H9 (cell line): ENCODE measurements around the gene GAS6. TPM values are rescaled to one million over a fixed set of nuclear protein-coding genes. Genes with fewer than 3 reads are reported as not detected.

Experiments
- DNase-seq: peaks from one replicate; pipeline ENCODE4 v3.0.0-alpha.2; 2017
- H2AFZ ChIP-seq: one replicate; pipeline ENCODE4 v1.6.1; 2013; ENCODE audit warnings: mild to moderate bottlenecking, low read length, control low read depth, moderate library complexity
- H2AK5ac ChIP-seq: 2 replicates; pipeline ENCODE4 v1.6.1; 2013; ENCODE audit warnings: low read length, control low read depth, mixed read lengths; ENCODE audit not compliant: insufficient read length
- H2BK120ac ChIP-seq: one replicate; pipeline ENCODE4 v1.6.1; 2013; ENCODE audit warnings: low read depth, mild to moderate bottlenecking, low read length, control low read depth, inconsistent platforms; ENCODE audit not compliant: poor library complexity, severe bottlenecking
- H2BK12ac ChIP-seq: 2 replicates; pipeline ENCODE4 v1.6.1; 2013; ENCODE audit warnings: low read length, control low read depth, mixed read lengths, low read depth; ENCODE audit not compliant: insufficient read length
- H2BK15ac ChIP-seq: 2 replicates; pipeline ENCODE4 v1.6.1; 2013; ENCODE audit warnings: low read depth, low read length, control low read depth
- H2BK20ac ChIP-seq: one replicate; pipeline ENCODE4 v1.6.1; 2013; ENCODE audit warnings: low read depth, mild to moderate bottlenecking, low read length, control low read depth, inconsistent platforms; ENCODE audit not compliant: poor library complexity, severe bottlenecking
- H2BK5ac ChIP-seq: 2 replicates; pipeline ENCODE4 v1.6.1; 2013; ENCODE audit warnings: low read length, control low read depth, mixed read lengths; ENCODE audit not compliant: insufficient read length
- H3K14ac ChIP-seq: 2 replicates; pipeline ENCODE4 v1.6.1; 2013; ENCODE audit warnings: low read length, control low read depth; ENCODE audit not compliant: insufficient read depth
- H3K18ac ChIP-seq: 2 replicates; pipeline ENCODE4 v1.6.1; 2013; ENCODE audit warnings: low read depth, mild to moderate bottlenecking, mixed read lengths, low read length, control low read depth; ENCODE audit not compliant: insufficient read length
- H3K23ac ChIP-seq: 2 replicates; pipeline ENCODE4 v1.6.1; 2013; ENCODE audit warnings: low read length, control low read depth, mixed read lengths, low read depth; ENCODE audit not compliant: insufficient read length
- H3K23me2 ChIP-seq: 2 replicates; pipeline ENCODE4 v1.6.1; 2013; ENCODE audit warnings: low read depth, mild to moderate bottlenecking, mixed read lengths, low read length, control low read depth; ENCODE audit not compliant: insufficient read length, poor library complexity, severe bottlenecking
- H3K27ac ChIP-seq: 2 replicates; pipeline ENCODE4 v1.5.1; 2013; ENCODE audit warnings: low read length, control low read depth, mixed read lengths, low read depth; ENCODE audit not compliant: insufficient read length
- H3K27me3 ChIP-seq: 2 replicates; pipeline ENCODE4 v1.6.1; 2013; ENCODE audit warnings: low read length, control low read depth, inconsistent platforms; ENCODE audit not compliant: insufficient read depth
- H3K4ac ChIP-seq: 2 replicates; pipeline ENCODE4 v1.6.1; 2013; ENCODE audit warnings: low read depth, mild to moderate bottlenecking, control low read depth, inconsistent platforms, low read length, moderate library complexity
- H3K4me1 ChIP-seq: 2 replicates; pipeline ENCODE4 v1.6.1; 2013; ENCODE audit warnings: low read length, control low read depth, inconsistent platforms; ENCODE audit not compliant: insufficient read depth
- H3K4me2 ChIP-seq: 2 replicates; pipeline ENCODE4 v1.6.1; 2013; ENCODE audit warnings: low read length, control low read depth, mixed read lengths; ENCODE audit not compliant: insufficient read length, insufficient read depth
- H3K56ac ChIP-seq: 2 replicates; pipeline ENCODE4 v1.6.1; 2013; ENCODE audit warnings: low read depth, mild to moderate bottlenecking, mixed read lengths, low read length, control low read depth; ENCODE audit not compliant: insufficient read length
- H3K79me1 ChIP-seq: 2 replicates; pipeline ENCODE4 v1.6.1; 2013; ENCODE audit warnings: low read depth, mild to moderate bottlenecking, moderate library complexity, low read length, control low read depth, inconsistent platforms; ENCODE audit not compliant: insufficient read depth, poor library complexity, severe bottlenecking
- H3K79me2 ChIP-seq: 2 replicates; pipeline ENCODE4 v1.6.1; 2013; ENCODE audit warnings: low read length, control low read depth, inconsistent platforms; ENCODE audit not compliant: insufficient read depth
- H3K9ac ChIP-seq: 2 replicates; pipeline ENCODE4 v1.6.1; 2013; ENCODE audit warnings: low read length, control low read depth, mixed read lengths; ENCODE audit not compliant: insufficient read length; ENCODE audit errors: extremely low read depth
- H3K9me3 ChIP-seq: one replicate; pipeline ENCODE4 v1.6.1; 2013; ENCODE audit warnings: low read depth, low read length, inconsistent platforms; ENCODE audit not compliant: control insufficient read depth
- H3T11ph ChIP-seq: one replicate; pipeline ENCODE4 v1.6.1; 2013; ENCODE audit warnings: mild to moderate bottlenecking, low read length, control low read depth, inconsistent platforms
- H4K20me1 ChIP-seq: one replicate; pipeline ENCODE4 v1.6.1; 2013; ENCODE audit not compliant: control insufficient read depth, insufficient read length, insufficient read depth
- H4K5ac ChIP-seq: 2 replicates; pipeline ENCODE4 v1.6.1; 2013; ENCODE audit warnings: low read depth, mild to moderate bottlenecking, mixed read lengths, low read length, control low read depth; ENCODE audit not compliant: insufficient read length
- H4K8ac ChIP-seq: replicated peaks from 2 replicates; pipeline ENCODE4 v1.6.1; 2013; ENCODE audit warnings: low read length, control low read depth, mixed read lengths, low read depth; ENCODE audit not compliant: insufficient read length
- H4K91ac ChIP-seq: 2 replicates; pipeline ENCODE4 v1.6.1; 2013; ENCODE audit warnings: low read depth, mild to moderate bottlenecking, moderate library complexity, mixed read lengths, low read length, control low read depth; ENCODE audit not compliant: insufficient read length
- H3K27ac Mint-ChIP-seq, 3 experiments: 2 replicates in 2 of 3; 3 replicates in 1 of 3; pipeline ENCODE4 v1.8.0; 2020 to 2021; ENCODE audit warnings: mixed read lengths in 3 of 3, mild to moderate bottlenecking in 1 of 3, moderate library complexity in 1 of 3
- H3K27me3 Mint-ChIP-seq: 2 replicates; pipeline ENCODE4 v1.8.0; 2021; ENCODE audit warnings: low read depth, mild to moderate bottlenecking, moderate library complexity, mixed read lengths
- H3K36me3 Mint-ChIP-seq, 3 experiments: 2 replicates in 2 of 3; 3 replicates in 1 of 3; pipeline ENCODE4 v1.8.0; 2020 to 2021; ENCODE audit warnings: low read depth in 3 of 3, mixed read lengths in 3 of 3; ENCODE audit not compliant: insufficient read depth in 1 of 3
- H3K4me1 Mint-ChIP-seq, 2 experiments: 2 replicates each; pipeline ENCODE4 v1.8.0; 2020; ENCODE audit warnings: mixed read lengths in 2 of 2
- H3K4me3 Mint-ChIP-seq, 2 experiments: 2 replicates in 1 of 2; 3 replicates in 1 of 2; pipeline ENCODE4 v1.8.0; 2020 to 2021; ENCODE audit warnings: mild to moderate bottlenecking in 2 of 2, mixed read lengths in 2 of 2, moderate library complexity in 1 of 2
- H3K9me3 Mint-ChIP-seq, 2 experiments: 2 replicates in 1 of 2; 3 replicates in 1 of 2; pipeline ENCODE4 v1.8.0; 2020; ENCODE audit warnings: mild to moderate bottlenecking in 2 of 2, mixed read lengths in 2 of 2, moderate library complexity in 1 of 2
- CTCF ChIP-seq: fragments of 200-600 bp; sonication (generic); conservative IDR thresholded peaks from 3 replicates; pipeline ENCODE4 v1.8.0; 2021; ENCODE audit warnings: antibody characterized with exemption, mild to moderate bottlenecking
- WGBS: extraction: QIAGEN DNeasy Blood & Tissue Kit; methylation state at CpG from one replicate; pipeline ENCODE4 v1.1.7; 2013; ENCODE audit warnings: missing lambda C conversion rate, low lambda C conversion rate, mixed read lengths; ENCODE audit not compliant: insufficient read length; ENCODE audit errors: extremely low coverage; 5-methylcytosine and 5-hydroxymethylcytosine counted together
- total RNA-seq: library from RNA; stranded (reverse); gene quantifications from 2 replicates; pipeline ENCODE4 v1.2.1, GENCODE V29; 2021

The GAS6 gene
- total RNA-seq, 1 experiment from 2014 or later: 20.5 TPM

- Histone ChIP-seq H2AK5ac (no peak overlapping the region), H3K27ac (no peak overlapping the region), H3K27me3 (no peaks in the 10 kb centered on the region), H4K20me1 (no peaks in the 10 kb centered on the region), H3K79me1 (no peaks in the 10 kb centered on the region), H3T11ph (no peak overlapping the region), H3K9me3 (no peaks in the 10 kb centered on the region), H2BK12ac (no peak overlapping the region), H3K18ac (no peak overlapping the region), H4K5ac (no peak overlapping the region), H3K4me2 (no peak overlapping the region), H2BK20ac (no peak overlapping the region), H4K8ac (no peak overlapping the region), H2BK5ac (no peak overlapping the region), H3K23me2 (no peaks in the 10 kb centered on the region), H3K4ac (no peak overlapping the region), H2BK120ac (no peak overlapping the region), H2BK15ac (no peak overlapping the region), H4K91ac (no peak overlapping the region), H3K4me1 (no peaks in the 10 kb centered on the region), H3K9ac (no peak overlapping the region), H2AFZ (no peak overlapping the region), H3K79me2 (no peaks in the 10 kb centered on the region), H3K56ac (no peak overlapping the region), H3K23ac (no peak overlapping the region), H3K14ac (no peak overlapping the region)
- Mint-ChIP-seq H3K4me3 (no peak overlapping the region), H3K27me3 (peaks cover 24% of the 10 kb centered on the region), H3K4me1 (peaks cover 12 to 13% of the 10 kb centered on the region in 2 experiments), H3K9me3 (peaks cover 14% of the 10 kb centered on the region in 2 experiments), H3K27ac (no peak overlapping the region), H3K36me3 (peaks cover 2 to 10% (median 5%) of the 10 kb centered on the region in 3 experiments)
- no CpG with 5 or more reads among the region's 14 CpGs for WGBS
- no peak for DNase-seq
- no peak for TF ChIP-seq CTCF
Observed at GRCh38 chr13:113782472-113782871, 81.4 kb downstream of the GAS6 start.
